Thyroid gland (tissue), 4 donors: ENCODE results near the gene MGAM2. TPM values are rescaled to one million over a fixed set of nuclear protein-coding genes. Genes with fewer than 3 reads are reported as not detected.

Source experiments
- DNase-seq, 2 donors: peaks; one replicate each; pipeline ENCODE4 v3.0.0-alpha.2; 2019
- H3K27ac ChIP-seq, 3 donors: fragments of 200-600 bp; sonication (generic); 1 replicate in 2 of 3; 2 replicates in 1 of 3; pipeline ENCODE4 v1.5.1; 2016 to 2019; ENCODE audit warnings: mild to moderate bottlenecking in 1 of 3, moderate library complexity in 1 of 3
- H3K27me3 ChIP-seq: fragments of 200-600 bp; sonication (generic); one replicate; pipeline ENCODE4 v1.5.1; 2019
- H3K36me3 ChIP-seq, 2 donors: fragments of 200-600 bp; sonication (generic); one replicate each; pipeline ENCODE4 v1.5.1; 2016 to 2019
- H3K4me1 ChIP-seq, 2 donors: fragments of 200-600 bp; sonication (generic); one replicate each; pipeline ENCODE4 v1.5.1; 2017 to 2019
- H3K4me3 ChIP-seq, 3 donors: fragments of 200-600 bp; sonication (generic); replicated peaks in 1 of 3; 1 replicate in 2 of 3; 2 replicates in 1 of 3; pipeline ENCODE4 v1.5.1; 2016; ENCODE audit warnings: mild to moderate bottlenecking in 1 of 3
- H3K9me3 ChIP-seq: fragments of 200-600 bp; sonication (generic); one replicate; pipeline ENCODE4 v1.5.1; 2017
- POLR2A ChIP-seq, 2 donors: fragments of 450-650 bp; IDR thresholded peaks; one replicate each; pipeline ENCODE4 v1.6.1; 2017; ENCODE audit warnings: antibody characterized with exemption in 2 of 2, mild to moderate bottlenecking in 2 of 2, moderate library complexity in 1 of 2
- WGBS, 2 donors: methylation state at CpG; one replicate each; pipeline ENCODE4 v1.1.5; 2017; 5-methylcytosine and 5-hydroxymethylcytosine counted together
- intact Hi-C: fragments of 100-400 bp; cut with DNase I; formaldehyde crosslinking; loops from one replicate; pipeline ENCODE4 v1.15.1; 2023
- total RNA-seq, 4 donors: library from RNA; depleted of rRNA; stranded (reverse); fragments of >200 nt; gene quantifications; one replicate each; pipeline ENCODE4 v1.2.3, GENCODE V29; 2016
- TF ChIP-seq, protein P1 (sequence below), 6 experiments: fragments of 200-600 bp in 3 of 6; fragments of 450-650 bp in 3 of 6; sonication (generic) in 3 of 6; IDR thresholded peaks; one replicate each; pipeline ENCODE4 v1.5.1; 2016 to 2019; ENCODE audit warnings: antibody characterized with exemption in 6 of 6, mild to moderate bottlenecking in 2 of 6, inconsistent platforms in 1 of 6, moderate library complexity in 1 of 6

MGAM2 gene
- total RNA-seq, 4 donors from 2014 or later, result not detected

DNA sequence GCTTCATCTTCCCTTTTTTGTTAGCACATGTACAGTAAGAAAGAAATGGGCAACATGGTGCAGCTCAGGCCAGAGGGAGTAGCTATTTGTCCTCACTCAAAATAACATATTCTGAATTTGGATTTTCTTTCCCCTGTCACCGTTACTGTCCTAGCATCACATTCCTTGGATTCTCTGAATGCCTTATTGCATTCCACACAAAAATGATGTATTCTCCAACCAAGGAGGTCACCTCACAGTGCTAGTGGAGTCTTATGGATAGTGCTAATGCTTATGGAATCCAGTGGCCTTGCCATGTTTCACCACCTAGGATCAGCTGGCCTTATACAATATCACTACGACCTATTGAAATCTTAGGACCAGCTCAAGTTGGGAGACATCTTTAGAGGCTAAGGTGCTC lies 139.2 kb downstream of the MGAM2 start:
- no peak for TF ChIP-seq POLR2A (IDR thresholded peaks at IDR 0.05)
- TF ChIP-seq, protein P1, sequence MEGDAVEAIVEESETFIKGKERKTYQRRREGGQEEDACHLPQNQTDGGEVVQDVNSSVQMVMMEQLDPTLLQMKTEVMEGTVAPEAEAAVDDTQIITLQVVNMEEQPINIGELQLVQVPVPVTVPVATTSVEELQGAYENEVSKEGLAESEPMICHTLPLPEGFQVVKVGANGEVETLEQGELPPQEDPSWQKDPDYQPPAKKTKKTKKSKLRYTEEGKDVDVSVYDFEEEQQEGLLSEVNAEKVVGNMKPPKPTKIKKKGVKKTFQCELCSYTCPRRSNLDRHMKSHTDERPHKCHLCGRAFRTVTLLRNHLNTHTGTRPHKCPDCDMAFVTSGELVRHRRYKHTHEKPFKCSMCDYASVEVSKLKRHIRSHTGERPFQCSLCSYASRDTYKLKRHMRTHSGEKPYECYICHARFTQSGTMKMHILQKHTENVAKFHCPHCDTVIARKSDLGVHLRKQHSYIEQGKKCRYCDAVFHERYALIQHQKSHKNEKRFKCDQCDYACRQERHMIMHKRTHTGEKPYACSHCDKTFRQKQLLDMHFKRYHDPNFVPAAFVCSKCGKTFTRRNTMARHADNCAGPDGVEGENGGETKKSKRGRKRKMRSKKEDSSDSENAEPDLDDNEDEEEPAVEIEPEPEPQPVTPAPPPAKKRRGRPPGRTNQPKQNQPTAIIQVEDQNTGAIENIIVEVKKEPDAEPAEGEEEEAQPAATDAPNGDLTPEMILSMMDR (IDR thresholded peaks at IDR 0.05), result no peak
- intact Hi-C loops, result no loop called here
- no peaks in the 10 kb centered on the region for H3K36me3 ChIP-seq
- no peak overlapping the region for H3K27ac ChIP-seq
- no peaks in the 10 kb centered on the region for H3K9me3 ChIP-seq
- DNase-seq, result no peak
- 71 to 73% methylated on average over 2 of the region's 2 CpGs for WGBS, 2 donors
- H3K27me3 ChIP-seq, result no peaks in the 10 kb centered on the region
- H3K4me3 ChIP-seq, result no peak overlapping the region
- H3K4me1 ChIP-seq, result no peaks in the 10 kb centered on the region

- 85 to 89% methylated on average over 1 of the region's 1 CpG for WGBS, 2 donors
- Histone ChIP-seq H3K36me3 (no peaks in the 10 kb centered on the region), H3K27ac (no peak within 1 kb of the TSS), H3K4me1 (no peaks in the 10 kb centered on the region), H3K27me3 (no peaks in the 10 kb centered on the region), H3K4me3 (no peak within 1 kb of the TSS), H3K9me3 (no peaks in the 10 kb centered on the region)
- no peak for DNase-seq
- intact Hi-C loops, result no loop called here
- TF ChIP-seq, protein P1 (IDR thresholded peaks at IDR 0.05), result no peak
- TF ChIP-seq POLR2A (IDR thresholded peaks at IDR 0.05), result no peak
Measured at GRCh38 chr7:142257958-142258357, 146.4 kb downstream of the MGAM2 start, which contains the start of gene PRSS58. Gene PRSS58, minus strand, starts transcription at chr7:142258058. Its CDS starts 351 bp downstream, at chr7:142257707.

DNA sequence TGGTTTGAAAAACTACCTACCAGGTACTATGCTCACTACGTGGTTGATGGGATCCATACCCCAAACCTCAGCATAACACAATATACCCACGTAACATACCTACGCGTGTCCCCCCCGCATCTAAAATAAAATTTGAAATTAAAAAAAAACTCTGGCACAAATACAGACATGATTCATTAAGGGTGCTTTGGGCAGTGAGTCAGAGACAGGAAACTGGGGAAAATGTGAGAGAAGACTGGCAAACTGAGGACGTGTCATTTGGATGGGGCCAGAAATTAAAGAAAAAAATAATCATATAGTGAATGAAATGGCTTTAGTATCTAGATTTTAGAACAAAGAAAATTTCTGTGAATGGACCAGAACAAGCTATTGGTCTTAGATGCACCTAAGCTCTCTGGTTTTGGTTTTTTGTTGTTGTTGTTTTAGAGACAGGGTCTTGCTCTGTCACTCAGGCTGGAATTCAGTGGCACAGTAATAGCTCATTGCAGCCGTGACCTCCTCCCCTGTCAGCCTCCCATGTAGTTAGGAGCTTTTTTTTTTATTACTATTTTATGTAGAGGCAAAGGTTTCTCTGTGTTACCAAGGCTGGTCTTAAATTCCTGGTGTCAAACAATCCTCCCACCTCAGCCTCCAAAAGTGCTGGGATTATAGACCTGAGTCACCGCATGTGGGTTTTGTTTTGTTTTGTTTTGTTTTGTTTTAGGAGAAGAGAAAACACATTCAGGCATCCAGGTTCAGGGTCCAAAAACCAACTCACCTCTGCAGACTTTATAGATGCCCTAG lies 152.3 kb downstream of the MGAM2 start:
- H3K4me1 ChIP-seq, result no peaks in the 10 kb centered on the region
- H3K9me3 ChIP-seq, result no peaks in the 10 kb centered on the region
- H3K4me3 ChIP-seq, result no peak overlapping the region
- 70 to 73% methylated on average over 8 of the region's 8 CpGs for WGBS, 2 donors
- TF ChIP-seq, protein P1 (IDR thresholded peaks at IDR 0.05), result no peak
- no peak for TF ChIP-seq POLR2A (IDR thresholded peaks at IDR 0.05)
- H3K27ac ChIP-seq, result no peak overlapping the region
- intact Hi-C loops, result no loop called here
- DNase-seq, result no peak
- H3K36me3 ChIP-seq, result no peaks in the 10 kb centered on the region
- H3K27me3 ChIP-seq, result no peaks in the 10 kb centered on the region

Other genes with a start within 250 kb of the MGAM2 start
- not detected for gene OR9A4, start 195.3 kb upstream of the MGAM2 start, total RNA-seq
- 1 to 10 TPM in 2 of 4 donors, under 1 TPM in 2; 0.33 to 3.2 (median 0.95) TPM for gene CLEC5A, start 164.7 kb upstream of the MGAM2 start, total RNA-seq
- not detected for gene TAS2R38, start 137.9 kb upstream of the MGAM2 start, total RNA-seq
- gene MGAM, start 115.8 kb upstream of the MGAM2 start, total RNA-seq, result under 1 TPM; 0.11 to 0.27 (median 0.14) TPM
- gene PRSS58, start 146.3 kb downstream of the MGAM2 start, total RNA-seq, result not detected